Fibroblast of skin of left quadriceps (primary cell): Measurements from ENCODE around the gene FOSL2.

Source experiments
- DNase-seq, 2 experiments: peaks; one replicate each; pipeline ENCODE4 v3.0.0-alpha.2; 2013; ENCODE audit warnings: low read depth in 2 of 2

Gene FOSL2

GRCh38 chr2:28374331-28374730, 18.3 kb upstream of the FOSL2 start:
- no peak for DNase-seq

- DNase-seq = no peak
Measured at GRCh38 chr2:28375236-28375635, 17.4 kb upstream of the FOSL2 start.

GRCh38 chr2:28375742-28376631, 16.7 kb upstream of the FOSL2 start:
- DNase-seq = no peak

GRCh38 chr2:28377195-28377816, 15.4 kb upstream of the FOSL2 start:
- no peak for DNase-seq

- DNase-seq = no peak
Measured at GRCh38 chr2:28377984-28378678, 14.5 kb upstream of the FOSL2 start.

GRCh38 chr2:28378679-28379584, 13.7 kb upstream of the FOSL2 start:
- no peak for DNase-seq

- DNase-seq = no peak
Measured at GRCh38 chr2:28380219-28380618, 12.4 kb upstream of the FOSL2 start.

GRCh38 chr2:28381225-28382180, 11.2 kb upstream of the FOSL2 start:
- DNase-seq = no peak

- no peak for DNase-seq
Measured at GRCh38 chr2:28382755-28383154, 9.9 kb upstream of the FOSL2 start.

GRCh38 chr2:28387082-28387960, 5.3 kb upstream of the FOSL2 start:
- DNase-seq = no peak

GRCh38 chr2:28389399-28390240, 3.0 kb upstream of the FOSL2 start:
- DNase-seq = no peak

GRCh38 chr2:28390241-28390745, 2.4 kb upstream of the FOSL2 start:
- DNase-seq = peak; percentile 89

- DNase-seq = no peak
Measured at GRCh38 chr2:28390746-28391563, 1.7 kb upstream of the FOSL2 start.

- DNase-seq = peak in 1 of 2 experiments; percentile 54
Measured at GRCh38 chr2:28391564-28392296, 928 bp upstream of the FOSL2 start.

GRCh38 chr2:28393114-28393836, 617 bp downstream of the FOSL2 start:
- DNase-seq = no peak

GRCh38 chr2:28394331-28394877, 1.7 kb downstream of the FOSL2 start:
- DNase-seq = no peak
